Caki2 (cell line): ENCODE measurements around the gene LIPN. TPM values are rescaled to one million over a fixed set of nuclear protein-coding genes. Genes with fewer than 3 reads are reported as not detected.
"Not testable (repeated sequence)": the region's sequence is repeated elsewhere in the genome, so short reads cannot be mapped to it uniquely, and the experiment has no call there.

ENCODE experiments used
- DNase-seq: peaks from one replicate; pipeline ENCODE4 v3.0.0-alpha.2; 2015; ENCODE audit warnings: low read depth
- in situ Hi-C: cut with HindIII; loops from 2 replicates; pipeline ENCODE4 v1.10.0; 2016; ENCODE audit warnings: low sequenced_read_pairs, low pct_unique_long_range_greater_than_20kb, mixed read lengths
- total RNA-seq: library from RNA; depleted of rRNA; stranded (reverse); fragments of >200 nt; shearing (Covaris generic); gene quantifications from 2 replicates; pipeline ENCODE4 v1.2.3, GENCODE V29; 2014; ENCODE audit warnings: low replicate concordance; rRNA removed

LIPN gene
- total RNA-seq: not detected in 2 replicates

GRCh38 chr10:88759366-88760101 is at the start of gene LIPN:
Gene LIPN (plus strand): TSS chr10:88760020. CDS start chr10:88761406, 1,386 bp downstream.
- in situ Hi-C loops: no loop called here

GRCh38 chr10:88715517-88715916 is 44.3 kb upstream of the LIPN start:
- DNase-seq: no peak
- in situ Hi-C loops: no loop called here

More at GRCh38 chr10:88759366-88760101, at the start of gene LIPN:
- no peak for DNase-seq

- in situ Hi-C loops: no loop called here
- DNase-seq: no peak
Measured at GRCh38 chr10:88721392-88721791, 38.4 kb upstream of the LIPN start.

- no peak for DNase-seq
- in situ Hi-C loops: no loop called here
Measured at GRCh38 chr10:88725798-88726197, 34.0 kb upstream of the LIPN start.

GRCh38 chr10:88728107-88728763 is 31.6 kb upstream of the LIPN start:
- no peak for DNase-seq
- in situ Hi-C loops: no loop called here

- no peak for DNase-seq
- in situ Hi-C loops: no loop called here
Measured at GRCh38 chr10:88730864-88731263, 29.0 kb upstream of the LIPN start.

- DNase-seq: no peak
- in situ Hi-C loops: no loop called here
Measured at GRCh38 chr10:88731296-88731695, 28.5 kb upstream of the LIPN start.

- no peak for DNase-seq
- in situ Hi-C loops: no loop called here
Measured at GRCh38 chr10:88733215-88733614, 26.6 kb upstream of the LIPN start.

- DNase-seq: no peak
Measured at GRCh38 chr10:88735661-88736060, 24.2 kb upstream of the LIPN start.

GRCh38 chr10:88741921-88742320 is 17.9 kb upstream of the LIPN start:
- DNase-seq, in situ Hi-C loops: not testable (repeated sequence)

More at GRCh38 chr10:88735661-88736060, 24.2 kb upstream of the LIPN start:
- in situ Hi-C loops: no loop called here

- no peak for DNase-seq
- in situ Hi-C loops: no loop called here
Measured at GRCh38 chr10:88742448-88742847, 17.4 kb upstream of the LIPN start.

- DNase-seq: no peak
Measured at GRCh38 chr10:88744002-88744401, 15.8 kb upstream of the LIPN start.

GRCh38 chr10:88745633-88746032 is 14.2 kb upstream of the LIPN start:
- DNase-seq: no peak
- in situ Hi-C loops: no loop called here

More at GRCh38 chr10:88744002-88744401, 15.8 kb upstream of the LIPN start:
- in situ Hi-C loops: no loop called here

GRCh38 chr10:88754287-88754686 is 5.5 kb upstream of the LIPN start:
- in situ Hi-C loops: no loop called here
- no peak for DNase-seq

- no peak for DNase-seq
- in situ Hi-C loops: no loop called here
Measured at GRCh38 chr10:88755753-88756152, 4.1 kb upstream of the LIPN start.

- in situ Hi-C loops: no loop called here
- no peak for DNase-seq
Measured at GRCh38 chr10:88756660-88757059, 3.2 kb upstream of the LIPN start.

- DNase-seq: no peak
- in situ Hi-C loops: no loop called here
Measured at GRCh38 chr10:88762906-88763305, 3.1 kb downstream of the LIPN start.

- in situ Hi-C loops: no loop called here
- DNase-seq: no peak
Measured at GRCh38 chr10:88763441-88763840, 3.6 kb downstream of the LIPN start.

- DNase-seq: no peak
- in situ Hi-C loops: no loop called here
Measured at GRCh38 chr10:88764110-88764509, 4.3 kb downstream of the LIPN start.

- in situ Hi-C loops: no loop called here
- DNase-seq: no peak
Measured at GRCh38 chr10:88765816-88766215, 6.0 kb downstream of the LIPN start.
